ENCODE measurements around the gene GOLGA8S.

DNA sequence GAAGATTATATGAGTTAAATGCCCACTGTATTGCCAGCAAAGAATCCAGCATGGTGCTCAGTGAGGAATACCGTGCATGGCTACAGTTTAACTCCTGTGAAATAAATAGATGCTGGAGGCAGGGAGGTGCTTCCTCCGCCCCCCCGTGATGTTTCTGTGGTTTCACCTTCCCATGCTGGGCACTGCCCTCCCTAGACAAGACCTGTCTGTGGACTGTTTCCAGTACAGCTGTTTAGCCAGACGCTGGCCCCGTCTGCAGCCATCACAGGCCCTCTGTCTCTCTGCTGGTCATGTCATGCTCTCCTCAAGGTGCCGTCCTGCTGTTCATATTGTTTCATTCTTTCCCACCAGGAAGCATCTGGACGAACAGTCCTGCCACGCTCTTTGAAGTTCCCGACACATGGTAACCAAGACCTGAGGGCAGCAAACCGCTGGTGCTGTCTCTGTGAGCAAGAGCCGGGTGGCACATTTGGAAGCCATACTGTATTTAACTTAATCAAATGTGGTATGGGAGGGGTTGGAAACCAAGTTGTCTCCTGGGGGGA is 31.4 kb downstream of the GOLGA8S start:
- TF ChIP-seq, protein P1, sequence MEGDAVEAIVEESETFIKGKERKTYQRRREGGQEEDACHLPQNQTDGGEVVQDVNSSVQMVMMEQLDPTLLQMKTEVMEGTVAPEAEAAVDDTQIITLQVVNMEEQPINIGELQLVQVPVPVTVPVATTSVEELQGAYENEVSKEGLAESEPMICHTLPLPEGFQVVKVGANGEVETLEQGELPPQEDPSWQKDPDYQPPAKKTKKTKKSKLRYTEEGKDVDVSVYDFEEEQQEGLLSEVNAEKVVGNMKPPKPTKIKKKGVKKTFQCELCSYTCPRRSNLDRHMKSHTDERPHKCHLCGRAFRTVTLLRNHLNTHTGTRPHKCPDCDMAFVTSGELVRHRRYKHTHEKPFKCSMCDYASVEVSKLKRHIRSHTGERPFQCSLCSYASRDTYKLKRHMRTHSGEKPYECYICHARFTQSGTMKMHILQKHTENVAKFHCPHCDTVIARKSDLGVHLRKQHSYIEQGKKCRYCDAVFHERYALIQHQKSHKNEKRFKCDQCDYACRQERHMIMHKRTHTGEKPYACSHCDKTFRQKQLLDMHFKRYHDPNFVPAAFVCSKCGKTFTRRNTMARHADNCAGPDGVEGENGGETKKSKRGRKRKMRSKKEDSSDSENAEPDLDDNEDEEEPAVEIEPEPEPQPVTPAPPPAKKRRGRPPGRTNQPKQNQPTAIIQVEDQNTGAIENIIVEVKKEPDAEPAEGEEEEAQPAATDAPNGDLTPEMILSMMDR (conservative IDR thresholded peaks at IDR 0.05; ENCODE audit: low read depth in 2 of 2), result no peak
- TF ChIP-seq EZH2phosphoT487 (IDR thresholded peaks at IDR 0.05; ENCODE audit: unreplicated experiment) (no peak), STAT1 (IDR thresholded peaks at IDR 0.05; ENCODE audit: unreplicated experiment) (no peak), EZH2 (IDR thresholded peaks at IDR 0.05; ENCODE audit: low read depth, unreplicated experiment) (no peak), POLR2AphosphoS5 (IDR thresholded peaks at IDR 0.05; ENCODE audit: low read depth) (no peak), CREB1 (CRISPR knock-in tag; IDR thresholded peaks at IDR 0.05; ENCODE audit: low read depth) (no peak), JUNB (IDR thresholded peaks at IDR 0.05; ENCODE audit: unreplicated experiment) (no peak), ZNF114 (CRISPR knock-in tag; IDR thresholded peaks at IDR 0.05) (no peak)
- TF ChIP-seq, protein P2, sequence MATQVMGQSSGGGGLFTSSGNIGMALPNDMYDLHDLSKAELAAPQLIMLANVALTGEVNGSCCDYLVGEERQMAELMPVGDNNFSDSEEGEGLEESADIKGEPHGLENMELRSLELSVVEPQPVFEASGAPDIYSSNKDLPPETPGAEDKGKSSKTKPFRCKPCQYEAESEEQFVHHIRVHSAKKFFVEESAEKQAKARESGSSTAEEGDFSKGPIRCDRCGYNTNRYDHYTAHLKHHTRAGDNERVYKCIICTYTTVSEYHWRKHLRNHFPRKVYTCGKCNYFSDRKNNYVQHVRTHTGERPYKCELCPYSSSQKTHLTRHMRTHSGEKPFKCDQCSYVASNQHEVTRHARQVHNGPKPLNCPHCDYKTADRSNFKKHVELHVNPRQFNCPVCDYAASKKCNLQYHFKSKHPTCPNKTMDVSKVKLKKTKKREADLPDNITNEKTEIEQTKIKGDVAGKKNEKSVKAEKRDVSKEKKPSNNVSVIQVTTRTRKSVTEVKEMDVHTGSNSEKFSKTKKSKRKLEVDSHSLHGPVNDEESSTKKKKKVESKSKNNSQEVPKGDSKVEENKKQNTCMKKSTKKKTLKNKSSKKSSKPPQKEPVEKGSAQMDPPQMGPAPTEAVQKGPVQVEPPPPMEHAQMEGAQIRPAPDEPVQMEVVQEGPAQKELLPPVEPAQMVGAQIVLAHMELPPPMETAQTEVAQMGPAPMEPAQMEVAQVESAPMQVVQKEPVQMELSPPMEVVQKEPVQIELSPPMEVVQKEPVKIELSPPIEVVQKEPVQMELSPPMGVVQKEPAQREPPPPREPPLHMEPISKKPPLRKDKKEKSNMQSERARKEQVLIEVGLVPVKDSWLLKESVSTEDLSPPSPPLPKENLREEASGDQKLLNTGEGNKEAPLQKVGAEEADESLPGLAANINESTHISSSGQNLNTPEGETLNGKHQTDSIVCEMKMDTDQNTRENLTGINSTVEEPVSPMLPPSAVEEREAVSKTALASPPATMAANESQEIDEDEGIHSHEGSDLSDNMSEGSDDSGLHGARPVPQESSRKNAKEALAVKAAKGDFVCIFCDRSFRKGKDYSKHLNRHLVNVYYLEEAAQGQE (IDR thresholded peaks at IDR 0.05; ENCODE audit: unreplicated experiment), result no peak
- TF ChIP-seq, protein P3, sequence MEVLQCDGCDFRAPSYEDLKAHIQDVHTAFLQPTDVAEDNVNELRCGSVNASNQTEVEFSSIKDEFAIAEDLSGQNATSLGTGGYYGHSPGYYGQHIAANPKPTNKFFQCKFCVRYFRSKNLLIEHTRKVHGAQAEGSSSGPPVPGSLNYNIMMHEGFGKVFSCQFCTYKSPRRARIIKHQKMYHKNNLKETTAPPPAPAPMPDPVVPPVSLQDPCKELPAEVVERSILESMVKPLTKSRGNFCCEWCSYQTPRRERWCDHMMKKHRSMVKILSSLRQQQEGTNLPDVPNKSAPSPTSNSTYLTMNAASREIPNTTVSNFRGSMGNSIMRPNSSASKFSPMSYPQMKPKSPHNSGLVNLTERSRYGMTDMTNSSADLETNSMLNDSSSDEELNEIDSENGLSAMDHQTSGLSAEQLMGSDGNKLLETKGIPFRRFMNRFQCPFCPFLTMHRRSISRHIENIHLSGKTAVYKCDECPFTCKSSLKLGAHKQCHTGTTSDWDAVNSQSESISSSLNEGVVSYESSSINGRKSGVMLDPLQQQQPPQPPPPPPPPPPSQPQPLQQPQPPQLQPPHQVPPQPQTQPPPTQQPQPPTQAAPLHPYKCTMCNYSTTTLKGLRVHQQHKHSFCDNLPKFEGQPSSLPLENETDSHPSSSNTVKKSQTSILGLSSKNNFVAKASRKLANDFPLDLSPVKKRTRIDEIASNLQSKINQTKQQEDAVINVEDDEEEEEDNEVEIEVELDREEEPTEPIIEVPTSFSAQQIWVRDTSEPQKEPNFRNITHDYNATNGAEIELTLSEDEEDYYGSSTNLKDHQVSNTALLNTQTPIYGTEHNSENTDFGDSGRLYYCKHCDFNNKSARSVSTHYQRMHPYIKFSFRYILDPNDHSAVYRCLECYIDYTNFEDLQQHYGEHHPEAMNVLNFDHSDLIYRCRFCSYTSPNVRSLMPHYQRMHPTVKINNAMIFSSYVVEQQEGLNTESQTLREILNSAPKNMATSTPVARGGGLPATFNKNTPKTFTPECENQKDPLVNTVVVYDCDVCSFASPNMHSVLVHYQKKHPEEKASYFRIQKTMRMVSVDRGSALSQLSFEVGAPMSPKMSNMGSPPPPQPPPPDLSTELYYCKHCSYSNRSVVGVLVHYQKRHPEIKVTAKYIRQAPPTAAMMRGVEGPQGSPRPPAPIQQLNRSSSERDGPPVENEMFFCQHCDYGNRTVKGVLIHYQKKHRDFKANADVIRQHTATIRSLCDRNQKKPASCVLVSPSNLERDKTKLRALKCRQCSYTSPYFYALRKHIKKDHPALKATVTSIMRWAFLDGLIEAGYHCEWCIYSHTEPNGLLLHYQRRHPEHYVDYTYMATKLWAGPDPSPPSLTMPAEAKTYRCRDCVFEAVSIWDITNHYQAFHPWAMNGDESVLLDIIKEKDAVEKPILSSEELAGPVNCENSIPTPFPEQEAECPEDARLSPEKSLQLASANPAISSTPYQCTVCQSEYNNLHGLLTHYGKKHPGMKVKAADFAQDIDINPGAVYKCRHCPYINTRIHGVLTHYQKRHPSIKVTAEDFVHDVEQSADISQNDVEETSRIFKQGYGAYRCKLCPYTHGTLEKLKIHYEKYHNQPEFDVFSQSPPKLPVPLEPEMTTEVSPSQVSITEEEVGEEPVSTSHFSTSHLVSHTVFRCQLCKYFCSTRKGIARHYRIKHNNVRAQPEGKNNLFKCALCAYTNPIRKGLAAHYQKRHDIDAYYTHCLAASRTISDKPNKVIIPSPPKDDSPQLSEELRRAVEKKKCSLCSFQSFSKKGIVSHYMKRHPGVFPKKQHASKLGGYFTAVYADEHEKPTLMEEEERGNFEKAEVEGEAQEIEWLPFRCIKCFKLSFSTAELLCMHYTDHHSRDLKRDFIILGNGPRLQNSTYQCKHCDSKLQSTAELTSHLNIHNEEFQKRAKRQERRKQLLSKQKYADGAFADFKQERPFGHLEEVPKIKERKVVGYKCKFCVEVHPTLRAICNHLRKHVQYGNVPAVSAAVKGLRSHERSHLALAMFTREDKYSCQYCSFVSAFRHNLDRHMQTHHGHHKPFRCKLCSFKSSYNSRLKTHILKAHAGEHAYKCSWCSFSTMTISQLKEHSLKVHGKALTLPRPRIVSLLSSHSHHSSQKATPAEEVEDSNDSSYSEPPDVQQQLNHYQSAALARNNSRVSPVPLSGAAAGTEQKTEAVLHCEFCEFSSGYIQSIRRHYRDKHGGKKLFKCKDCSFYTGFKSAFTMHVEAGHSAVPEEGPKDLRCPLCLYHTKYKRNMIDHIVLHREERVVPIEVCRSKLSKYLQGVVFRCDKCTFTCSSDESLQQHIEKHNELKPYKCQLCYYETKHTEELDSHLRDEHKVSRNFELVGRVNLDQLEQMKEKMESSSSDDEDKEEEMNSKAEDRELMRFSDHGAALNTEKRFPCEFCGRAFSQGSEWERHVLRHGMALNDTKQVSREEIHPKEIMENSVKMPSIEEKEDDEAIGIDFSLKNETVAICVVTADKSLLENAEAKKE (CRISPR knock-in tag; IDR thresholded peaks at IDR 0.05), result no peak
- TF ChIP-seq, protein P4, sequence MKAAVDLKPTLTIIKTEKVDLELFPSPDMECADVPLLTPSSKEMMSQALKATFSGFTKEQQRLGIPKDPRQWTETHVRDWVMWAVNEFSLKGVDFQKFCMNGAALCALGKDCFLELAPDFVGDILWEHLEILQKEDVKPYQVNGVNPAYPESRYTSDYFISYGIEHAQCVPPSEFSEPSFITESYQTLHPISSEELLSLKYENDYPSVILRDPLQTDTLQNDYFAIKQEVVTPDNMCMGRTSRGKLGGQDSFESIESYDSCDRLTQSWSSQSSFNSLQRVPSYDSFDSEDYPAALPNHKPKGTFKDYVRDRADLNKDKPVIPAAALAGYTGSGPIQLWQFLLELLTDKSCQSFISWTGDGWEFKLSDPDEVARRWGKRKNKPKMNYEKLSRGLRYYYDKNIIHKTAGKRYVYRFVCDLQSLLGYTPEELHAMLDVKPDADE (IDR thresholded peaks at IDR 0.05), result no peak
